GM18909 (cell line): ENCODE data around the gene PCDHB14.
"Not testable (repeated sequence)": the region's sequence is repeated elsewhere in the genome, so short reads cannot be mapped to it uniquely, and the experiment has no call there.

ENCODE experiments used
- ATAC-seq: cut with Tn5 transposase; IDR thresholded peaks from one replicate; pipeline ENCODE4 v1.9.1; 2021; ENCODE audit warnings: mild to moderate bottlenecking; ENCODE audit not compliant: unreplicated experiment, poor library complexity

Gene PCDHB14

GRCh38 chr5:141208478-141208877 is 14.7 kb upstream of the PCDHB14 start, which contains the start of gene PCDHB12:
Gene PCDHB12 (plus strand): TSS chr5:141208719. CDS start chr5:141208908, 189 bp downstream.
- ATAC-seq = no peak

GRCh38 chr5:141210281-141210680 is 12.9 kb upstream of the PCDHB14 start:
- ATAC-seq = not testable (repeated sequence)

- ATAC-seq = not testable (repeated sequence)
Measured at GRCh38 chr5:141210849-141211248, 12.3 kb upstream of the PCDHB14 start.

- not testable (repeated sequence) for ATAC-seq
Measured at GRCh38 chr5:141213656-141214339, 9.3 kb upstream of the PCDHB14 start, which contains the start of gene PCDHB13. Gene PCDHB13 (plus strand): TSS chr5:141213919. CDS start chr5:141214124, 205 bp downstream.

GRCh38 chr5:141214583-141214982 is 8.6 kb upstream of the PCDHB14 start:
- not testable (repeated sequence) for ATAC-seq

- not testable (repeated sequence) for ATAC-seq
Measured at GRCh38 chr5:141215504-141215903, 7.6 kb upstream of the PCDHB14 start.

GRCh38 chr5:141216035-141216434 is 7.1 kb upstream of the PCDHB14 start:
- ATAC-seq = not testable (repeated sequence)

- ATAC-seq = not testable (repeated sequence)
Measured at GRCh38 chr5:141224844-141225243, 1.7 kb downstream of the PCDHB14 start.

GRCh38 chr5:141225421-141225820 is 2.3 kb downstream of the PCDHB14 start:
- not testable (repeated sequence) for ATAC-seq

GRCh38 chr5:141234109-141234667 is 11.0 kb downstream of the PCDHB14 start:
- no peak for ATAC-seq

GRCh38 chr5:141235922-141236321 is 12.8 kb downstream of the PCDHB14 start:
- not testable (repeated sequence) for ATAC-seq

- no peak for ATAC-seq
Measured at GRCh38 chr5:141236516-141237313, 13.6 kb downstream of the PCDHB14 start.

GRCh38 chr5:141241496-141241895 is 18.4 kb downstream of the PCDHB14 start:
- no peak for ATAC-seq

GRCh38 chr5:141245250-141245717 is 22.1 kb downstream of the PCDHB14 start, which contains the start of gene PCDHB15:
Gene PCDHB15 (plus strand): TSS chr5:141245395. CDS start chr5:141245579, 184 bp downstream.
- ATAC-seq = no peak

- ATAC-seq = not testable (repeated sequence)
Measured at GRCh38 chr5:141246971-141247370, 23.8 kb downstream of the PCDHB14 start.

- ATAC-seq = not testable (repeated sequence)
Measured at GRCh38 chr5:141247434-141247833, 24.3 kb downstream of the PCDHB14 start.

- no peak for ATAC-seq
Measured at GRCh38 chr5:141250576-141250975, 27.4 kb downstream of the PCDHB14 start.

- no peak for ATAC-seq
Measured at GRCh38 chr5:141258464-141258863, 35.3 kb downstream of the PCDHB14 start.

- no peak for ATAC-seq
Measured at GRCh38 chr5:141258948-141259347, 35.8 kb downstream of the PCDHB14 start.

GRCh38 chr5:141260458-141261237 is 37.5 kb downstream of the PCDHB14 start:
- ATAC-seq = no peak
